Measurements from ENCODE around the gene KIRREL3.

Gene KIRREL3

GRCh38 chr11:126480410-126481302 is 519.9 kb downstream of the KIRREL3 start:
- no peaks in the 10 kb centered on the region for H3K36me3 ChIP-seq (ENCODE audit: control insufficient read depth in 5 of 5, insufficient read depth in 5 of 5, low read length in 5 of 5)
- H3K27me3 ChIP-seq (ENCODE audit: control insufficient read depth in 5 of 5, insufficient read depth in 4 of 5, low read length in 5 of 5), result peaks cover 0 to 3% (median 0%) of the 10 kb centered on the region in 5 donors
- peak overlapping the region; percentile 24 to 59 (median 46) for H3K4me3 ChIP-seq (ENCODE audit: low read depth in 1 of 5, low read length in 5 of 5)
- peak overlapping the region in 3 of 5 donors; percentile 25 to 57 (median 53) for H3K9ac ChIP-seq (ENCODE audit: low read length in 5 of 5)
- peaks cover 0 to 6% (median 5%) of the 10 kb centered on the region in 5 donors for H3K4me1 ChIP-seq (ENCODE audit: control insufficient read depth in 5 of 5, insufficient read depth in 5 of 5, low read length in 5 of 5)
- no peaks in the 10 kb centered on the region for H3K9me3 ChIP-seq (ENCODE audit: control insufficient read depth in 5 of 5, low read length in 5 of 5)
- no peak overlapping the region for H3K27ac ChIP-seq (ENCODE audit: low read depth, low read length)

- no peak overlapping the region for H3K27ac ChIP-seq (ENCODE audit: low read depth, low read length)
- peaks cover 0 to 6% (median 0%) of the 10 kb centered on the region in 5 donors for H3K27me3 ChIP-seq (ENCODE audit: control insufficient read depth in 5 of 5, insufficient read depth in 4 of 5, low read length in 5 of 5)
- peaks cover 0 to 12% (median 5%) of the 10 kb centered on the region in 5 donors for H3K4me1 ChIP-seq (ENCODE audit: control insufficient read depth in 5 of 5, insufficient read depth in 5 of 5, low read length in 5 of 5)
- no peak overlapping the region for H3K4me3 ChIP-seq (ENCODE audit: low read depth in 1 of 5, low read length in 5 of 5)
- no peak overlapping the region for H3K9ac ChIP-seq (ENCODE audit: low read length in 5 of 5)
- H3K9me3 ChIP-seq (ENCODE audit: control insufficient read depth in 5 of 5, low read length in 5 of 5), result no peaks in the 10 kb centered on the region
- no peaks in the 10 kb centered on the region for H3K36me3 ChIP-seq (ENCODE audit: control insufficient read depth in 5 of 5, insufficient read depth in 5 of 5, low read length in 5 of 5)
These were observed 520.6 kb downstream of the KIRREL3 start for GRCh38 chr11:126480015-126480409.

- Histone ChIP-seq H3K36me3 (ENCODE audit: control insufficient read depth in 5 of 5, insufficient read depth in 5 of 5, low read length in 5 of 5) (no peaks in the 10 kb centered on the region), H3K27me3 (ENCODE audit: control insufficient read depth in 5 of 5, insufficient read depth in 4 of 5, low read length in 5 of 5) (peaks cover 0 to 6% (median 0%) of the 10 kb centered on the region in 5 donors), H3K9ac (ENCODE audit: low read length in 5 of 5) (no peak overlapping the region), H3K9me3 (ENCODE audit: control insufficient read depth in 5 of 5, low read length in 5 of 5) (no peaks in the 10 kb centered on the region), H3K27ac (ENCODE audit: low read depth, low read length) (no peak overlapping the region), H3K4me3 (ENCODE audit: low read depth in 1 of 5, low read length in 5 of 5) (no peak overlapping the region), H3K4me1 (ENCODE audit: control insufficient read depth in 5 of 5, insufficient read depth in 5 of 5, low read length in 5 of 5) (peaks cover 0 to 17% (median 5%) of the 10 kb centered on the region in 5 donors)
These were observed 521.2 kb downstream of the KIRREL3 start for GRCh38 chr11:126479178-126479930.

GRCh38 chr11:126478466-126478865 is 522.1 kb downstream of the KIRREL3 start:
- H3K4me3 ChIP-seq (ENCODE audit: low read depth in 1 of 5, low read length in 5 of 5), result no peak overlapping the region
- no peak overlapping the region for H3K9ac ChIP-seq (ENCODE audit: low read length in 5 of 5)
- peaks cover 0 to 6% (median 0%) of the 10 kb centered on the region in 5 donors for H3K27me3 ChIP-seq (ENCODE audit: control insufficient read depth in 5 of 5, insufficient read depth in 4 of 5, low read length in 5 of 5)
- peaks cover 0 to 17% (median 5%) of the 10 kb centered on the region in 5 donors for H3K4me1 ChIP-seq (ENCODE audit: control insufficient read depth in 5 of 5, insufficient read depth in 5 of 5, low read length in 5 of 5)
- H3K36me3 ChIP-seq (ENCODE audit: control insufficient read depth in 5 of 5, insufficient read depth in 5 of 5, low read length in 5 of 5), result no peaks in the 10 kb centered on the region
- H3K9me3 ChIP-seq (ENCODE audit: control insufficient read depth in 5 of 5, low read length in 5 of 5), result no peaks in the 10 kb centered on the region
- H3K27ac ChIP-seq (ENCODE audit: low read depth, low read length), result no peak overlapping the region

- Histone ChIP-seq H3K27me3 (ENCODE audit: control insufficient read depth in 5 of 5, insufficient read depth in 4 of 5, low read length in 5 of 5) (peaks cover 0 to 6% (median 0%) of the 10 kb centered on the region in 5 donors), H3K4me1 (ENCODE audit: control insufficient read depth in 5 of 5, insufficient read depth in 5 of 5, low read length in 5 of 5) (peaks cover 0 to 17% (median 5%) of the 10 kb centered on the region in 5 donors), H3K9me3 (ENCODE audit: control insufficient read depth in 5 of 5, low read length in 5 of 5) (no peaks in the 10 kb centered on the region), H3K36me3 (ENCODE audit: control insufficient read depth in 5 of 5, insufficient read depth in 5 of 5, low read length in 5 of 5) (no peaks in the 10 kb centered on the region), H3K27ac (ENCODE audit: low read depth, low read length) (no peak overlapping the region), H3K4me3 (ENCODE audit: low read depth in 1 of 5, low read length in 5 of 5) (no peak overlapping the region), H3K9ac (ENCODE audit: low read length in 5 of 5) (no peak overlapping the region)
These were observed 522.9 kb downstream of the KIRREL3 start for GRCh38 chr11:126477535-126478305.

- H3K27ac ChIP-seq (ENCODE audit: low read depth, low read length), result no peak overlapping the region
- no peaks in the 10 kb centered on the region for H3K36me3 ChIP-seq (ENCODE audit: control insufficient read depth in 5 of 5, insufficient read depth in 5 of 5, low read length in 5 of 5)
- H3K4me3 ChIP-seq (ENCODE audit: low read depth in 1 of 5, low read length in 5 of 5), result no peak overlapping the region
- H3K4me1 ChIP-seq (ENCODE audit: control insufficient read depth in 5 of 5, insufficient read depth in 5 of 5, low read length in 5 of 5), result peaks cover 0 to 17% (median 5%) of the 10 kb centered on the region in 5 donors
- H3K9ac ChIP-seq (ENCODE audit: low read length in 5 of 5), result no peak overlapping the region
- peaks cover 0 to 6% (median 0%) of the 10 kb centered on the region in 5 donors for H3K27me3 ChIP-seq (ENCODE audit: control insufficient read depth in 5 of 5, insufficient read depth in 4 of 5, low read length in 5 of 5)
- H3K9me3 ChIP-seq (ENCODE audit: control insufficient read depth in 5 of 5, low read length in 5 of 5), result no peaks in the 10 kb centered on the region
These were observed 523.6 kb downstream of the KIRREL3 start for GRCh38 chr11:126476977-126477376.

GRCh38 chr11:126476266-126476924 is 524.2 kb downstream of the KIRREL3 start:
- no peaks in the 10 kb centered on the region for H3K9me3 ChIP-seq (ENCODE audit: control insufficient read depth in 5 of 5, low read length in 5 of 5)
- no peak overlapping the region for H3K27ac ChIP-seq (ENCODE audit: low read depth, low read length)
- H3K27me3 ChIP-seq (ENCODE audit: control insufficient read depth in 5 of 5, insufficient read depth in 4 of 5, low read length in 5 of 5), result peaks cover 0 to 6% (median 0%) of the 10 kb centered on the region in 5 donors
- no peaks in the 10 kb centered on the region for H3K36me3 ChIP-seq (ENCODE audit: control insufficient read depth in 5 of 5, insufficient read depth in 5 of 5, low read length in 5 of 5)
- no peak overlapping the region for H3K9ac ChIP-seq (ENCODE audit: low read length in 5 of 5)
- H3K4me3 ChIP-seq (ENCODE audit: low read depth in 1 of 5, low read length in 5 of 5), result no peak overlapping the region
- H3K4me1 ChIP-seq (ENCODE audit: control insufficient read depth in 5 of 5, insufficient read depth in 5 of 5, low read length in 5 of 5), result peaks cover 0 to 17% (median 5%) of the 10 kb centered on the region in 5 donors

- Histone ChIP-seq H3K27ac (ENCODE audit: low read depth, low read length) (no peak overlapping the region), H3K4me3 (ENCODE audit: low read depth in 1 of 5, low read length in 5 of 5) (no peak overlapping the region), H3K4me1 (ENCODE audit: control insufficient read depth in 5 of 5, insufficient read depth in 5 of 5, low read length in 5 of 5) (peaks cover 0 to 11% (median 1%) of the 10 kb centered on the region in 5 donors), H3K9ac (ENCODE audit: low read length in 5 of 5) (no peak overlapping the region), H3K27me3 (ENCODE audit: control insufficient read depth in 5 of 5, insufficient read depth in 4 of 5, low read length in 5 of 5) (peaks cover 0 to 6% (median 0%) of the 10 kb centered on the region in 5 donors), H3K36me3 (ENCODE audit: control insufficient read depth in 5 of 5, insufficient read depth in 5 of 5, low read length in 5 of 5) (no peaks in the 10 kb centered on the region), H3K9me3 (ENCODE audit: control insufficient read depth in 5 of 5, low read length in 5 of 5) (no peaks in the 10 kb centered on the region)
These were observed 525.3 kb downstream of the KIRREL3 start for GRCh38 chr11:126475014-126475991.

All from subcutaneous abdominal adipose tissue (tissue), 5 donors.